GM19238 (cell line): ENCODE measurements around the gene BICDL1.
"Not testable (repeated sequence)": the region's sequence is repeated elsewhere in the genome, so short reads cannot be mapped to it uniquely, and the experiment has no call there.

Experiments
- DNase-seq: peaks from one replicate; pipeline ENCODE4 v3.0.0; 2011; ENCODE audit warnings: low spot score; ENCODE audit not compliant: insufficient read length

Gene BICDL1

GRCh38 chr12:120006258-120006975 lies 17.4 kb downstream of the BICDL1 start:
- DNase-seq: no peak

GRCh38 chr12:120007272-120007671 lies 18.2 kb downstream of the BICDL1 start:
- peak; percentile 12 for DNase-seq

GRCh38 chr12:120010661-120011230 lies 21.7 kb downstream of the BICDL1 start:
- no peak for DNase-seq

DNA sequence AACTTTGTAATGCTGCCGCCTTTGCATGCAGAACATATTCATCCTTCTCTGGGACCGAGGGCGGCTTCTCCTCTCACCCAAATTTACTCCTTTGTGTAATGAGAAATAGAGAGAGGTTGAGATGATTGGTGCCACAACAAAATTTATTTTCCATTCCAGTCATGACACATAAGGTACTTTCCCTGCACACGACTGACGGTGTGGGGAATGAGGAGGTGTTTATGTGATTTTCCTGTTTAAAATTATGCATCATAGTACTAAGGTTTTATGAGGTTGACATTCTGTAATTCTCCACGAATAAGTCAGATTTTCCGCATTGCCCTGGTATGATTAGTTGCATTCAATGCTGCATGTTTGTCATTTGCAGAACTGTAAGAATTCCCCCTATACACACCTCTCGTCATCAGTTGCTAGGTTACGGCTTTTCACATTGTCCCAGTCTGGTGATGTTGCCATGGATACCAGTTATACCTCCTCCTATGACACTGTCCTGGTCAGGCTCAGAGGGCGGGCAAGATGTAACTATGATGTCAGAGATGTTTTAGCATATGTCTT lies 23.1 kb downstream of the BICDL1 start:
- peak; percentile 40 for DNase-seq

DNA sequence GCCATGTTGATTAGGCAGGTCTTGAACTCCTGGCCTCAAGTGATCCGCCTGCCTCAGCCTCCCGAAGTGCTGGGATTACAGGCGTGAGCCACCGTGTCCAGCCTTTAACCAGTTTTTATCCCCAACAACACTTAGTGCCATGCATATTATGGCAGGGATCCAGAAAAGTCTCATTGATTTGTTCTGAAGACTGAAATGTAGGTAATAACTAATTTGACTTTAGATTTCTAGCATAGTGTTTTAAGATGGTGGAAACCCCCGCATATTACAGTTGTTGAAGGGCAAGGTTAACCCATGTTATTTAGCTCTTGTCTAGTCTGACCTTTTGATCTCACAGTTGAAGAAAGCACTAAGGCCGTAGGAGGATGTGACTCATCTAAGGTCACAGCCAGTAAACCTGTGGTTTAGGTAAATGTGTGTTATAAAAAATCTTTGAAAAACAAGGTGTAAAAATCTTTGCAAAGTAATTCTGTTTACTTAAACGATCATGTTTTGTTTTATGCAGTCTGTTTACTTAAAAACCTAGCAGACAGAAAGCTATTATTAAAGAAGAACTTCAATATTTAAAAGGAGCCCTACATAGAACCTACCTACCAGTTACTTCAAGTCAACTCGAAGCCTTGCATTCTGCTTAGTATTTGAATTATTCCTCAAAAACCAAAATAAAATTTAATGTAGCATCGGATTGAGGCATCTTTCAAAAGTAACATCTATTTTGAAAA lies 24.8 kb downstream of the BICDL1 start:
- peak; percentile 22 for DNase-seq

GRCh38 chr12:120014381-120014735 lies 25.3 kb downstream of the BICDL1 start:
- DNase-seq: not testable (repeated sequence)

DNA sequence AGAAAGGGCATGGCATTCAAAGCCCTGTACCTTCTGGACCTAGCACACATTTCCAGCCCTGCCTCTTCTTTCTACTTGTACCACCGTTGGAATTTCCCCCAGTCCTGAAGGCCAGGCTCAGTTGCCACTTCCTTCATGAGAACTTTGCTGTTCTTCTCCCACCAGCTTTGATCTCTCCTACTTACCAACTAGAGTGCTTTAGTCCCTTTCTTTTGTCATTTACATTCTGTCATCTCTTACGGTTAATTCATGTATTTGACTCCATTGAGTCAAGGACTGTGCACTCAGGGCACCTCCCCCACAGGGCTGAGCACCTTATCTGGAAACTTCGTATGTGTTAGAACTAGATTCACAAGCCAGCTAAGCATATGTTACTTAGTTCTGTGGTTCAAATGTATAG lies 26.3 kb downstream of the BICDL1 start:
- no peak for DNase-seq

DNA sequence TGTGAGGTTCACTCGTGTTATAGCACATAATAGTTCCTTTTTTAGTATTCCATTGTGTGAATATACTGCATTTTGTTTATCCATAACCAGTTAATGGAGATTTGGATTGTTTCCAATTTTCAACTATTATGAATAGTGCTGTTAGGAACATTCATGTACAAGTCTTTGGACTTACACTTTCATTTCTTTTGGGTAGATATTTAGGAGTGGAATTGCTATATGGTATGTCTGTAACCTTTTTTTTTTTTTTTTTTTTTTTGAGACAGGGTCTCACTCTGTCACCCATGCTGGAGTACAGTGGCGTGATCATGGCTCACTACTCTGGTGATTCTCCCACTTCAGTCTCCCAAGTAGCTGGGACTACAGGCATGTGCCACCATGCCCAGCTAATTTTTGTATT lies 27.2 kb downstream of the BICDL1 start:
- not testable (repeated sequence) for DNase-seq

GRCh38 chr12:120019197-120019596 lies 30.2 kb downstream of the BICDL1 start:
- no peak for DNase-seq

DNA sequence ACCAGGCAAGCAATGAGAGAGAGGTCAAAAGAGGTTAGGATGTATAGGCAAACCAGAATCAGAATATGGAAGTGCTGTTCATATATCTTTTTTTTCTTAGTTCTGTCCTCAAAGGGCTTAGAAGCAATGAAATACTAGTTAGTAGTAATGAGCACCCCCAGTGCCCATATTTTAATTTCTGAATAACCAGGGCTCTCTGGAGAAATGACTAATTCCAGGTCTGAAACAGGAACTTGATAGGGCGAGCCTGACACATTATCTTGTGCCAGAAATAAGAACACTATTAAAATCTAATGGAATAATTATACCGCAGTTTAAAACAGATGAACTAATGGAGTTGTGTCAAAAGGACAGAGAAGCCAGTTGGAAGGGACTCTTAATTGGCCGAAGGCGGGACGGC lies 30.9 kb downstream of the BICDL1 start:
- no peak for DNase-seq

GRCh38 chr12:120024193-120024592 lies 35.2 kb downstream of the BICDL1 start:
- DNase-seq: no peak

DNA sequence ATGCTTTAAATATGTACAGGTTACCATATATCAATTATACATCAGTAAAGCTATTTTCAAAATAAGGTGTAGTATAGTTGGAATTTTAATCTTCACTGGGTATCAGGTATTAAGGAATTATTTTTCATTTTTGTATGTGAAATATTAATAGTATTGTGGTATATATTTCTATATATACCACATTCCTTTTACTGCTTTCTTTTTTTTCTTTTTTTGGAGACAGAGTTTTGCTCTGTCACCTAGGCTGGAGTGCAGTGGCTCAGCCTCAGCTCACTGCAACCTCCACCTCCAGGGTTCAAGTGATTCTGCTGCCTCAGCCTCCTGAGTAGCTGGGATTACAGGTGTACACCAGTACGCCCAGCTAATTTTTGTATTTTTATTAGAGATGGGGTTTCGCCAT lies 36.6 kb downstream of the BICDL1 start:
- no peak for DNase-seq

DNA sequence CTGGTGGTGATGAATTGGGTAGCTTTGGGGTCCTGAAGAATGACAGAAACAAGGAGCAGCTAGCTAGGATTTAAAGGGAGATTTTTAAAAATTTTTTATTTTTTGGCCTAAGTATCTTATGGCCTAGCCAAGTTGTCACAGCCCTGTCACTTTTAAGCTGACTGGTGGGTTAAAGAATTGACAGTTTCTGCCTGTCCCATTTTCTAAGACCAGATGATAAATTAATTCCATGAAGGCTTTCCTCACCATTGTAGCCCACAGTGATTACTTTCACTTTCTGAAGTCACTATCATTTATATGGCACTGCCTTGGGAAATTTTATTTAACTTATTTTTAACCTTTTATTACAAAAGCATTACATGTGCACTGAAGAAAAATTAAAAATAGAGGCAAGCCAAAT lies 43.2 kb downstream of the BICDL1 start:
- no peak for DNase-seq

DNA sequence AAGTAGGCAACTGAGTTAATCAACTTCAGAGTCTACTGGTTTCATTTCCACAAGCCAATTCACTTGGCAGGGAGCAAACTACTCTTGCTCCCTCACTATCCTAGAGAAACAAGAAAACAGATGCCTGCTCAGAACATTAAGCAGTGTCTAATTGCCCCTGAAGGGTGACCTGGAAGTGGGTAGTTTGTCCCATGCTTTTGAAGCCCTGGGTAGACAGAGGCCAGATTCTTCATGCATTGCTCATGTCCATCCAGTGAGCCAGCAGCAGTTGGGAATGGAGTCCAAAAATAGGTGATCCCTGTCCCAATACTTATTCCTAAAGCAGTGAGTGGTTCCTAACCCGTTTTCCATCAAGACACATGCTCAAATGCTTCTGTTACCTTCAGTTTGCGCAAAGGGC lies 48.8 kb downstream of the BICDL1 start:
- DNase-seq: no peak

DNA sequence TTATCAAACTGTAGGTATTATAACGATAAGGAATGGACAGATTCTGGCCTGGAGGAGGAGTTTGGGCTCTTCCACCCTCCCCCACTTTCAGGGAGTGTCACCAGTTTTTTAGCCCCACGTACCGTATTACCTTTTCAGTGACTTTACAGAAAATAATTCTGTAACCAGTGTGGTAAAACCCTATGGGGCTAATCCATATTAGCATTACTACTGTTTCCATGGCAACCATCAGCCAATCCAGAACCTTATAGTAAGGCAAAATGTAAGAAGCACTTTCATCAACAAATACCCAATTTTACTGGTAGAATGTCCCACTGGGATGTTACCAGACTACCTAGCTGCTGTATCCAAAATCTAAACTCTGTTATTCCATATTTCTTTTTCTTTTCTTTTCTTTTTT lies 50.7 kb downstream of the BICDL1 start:
- no peak for DNase-seq

DNA sequence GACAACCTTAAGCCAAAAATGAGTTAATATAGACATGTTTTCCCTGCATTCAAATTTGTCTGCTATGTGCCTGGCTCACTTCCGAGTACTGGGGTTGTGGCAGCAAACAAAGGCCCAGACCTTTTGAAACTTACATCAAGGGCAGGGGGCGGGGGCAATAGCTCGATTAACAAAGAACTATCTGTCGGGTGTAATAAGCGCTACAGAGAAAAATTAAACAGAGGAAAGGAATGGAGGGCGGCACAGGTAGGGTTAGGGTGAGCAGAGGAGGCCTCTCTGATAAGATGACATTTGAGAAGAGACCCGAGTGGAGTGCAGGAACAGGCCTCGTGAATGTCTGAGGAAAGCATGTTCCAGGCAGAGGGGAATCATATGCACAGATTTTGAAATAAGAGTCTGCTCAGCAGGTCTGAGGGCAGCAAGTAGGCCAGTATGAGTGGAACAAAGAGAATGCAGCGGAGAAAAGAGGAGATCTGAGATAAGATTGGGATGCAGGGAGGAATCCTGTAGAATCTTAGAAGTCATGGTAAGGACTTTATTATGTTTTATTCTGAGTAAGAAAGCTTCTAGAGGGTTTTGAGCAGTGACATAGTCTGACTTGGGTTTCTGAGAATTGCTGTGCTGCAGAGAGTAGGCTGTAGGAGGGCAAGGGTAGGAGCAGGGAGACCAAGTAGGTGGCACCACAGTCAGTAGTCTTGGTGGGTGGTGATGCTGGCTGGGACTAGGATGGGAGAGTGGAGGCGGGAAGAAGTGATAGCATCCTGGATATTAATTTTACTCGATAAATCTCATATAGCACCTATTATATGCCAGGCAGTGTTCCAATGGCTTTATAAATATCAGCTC lies 52.6 kb downstream of the BICDL1 start:
- no peak for DNase-seq

GRCh38 chr12:120045367-120045766 lies 56.3 kb downstream of the BICDL1 start:
- DNase-seq: not testable (repeated sequence)

GRCh38 chr12:120047072-120047471 lies 58.0 kb downstream of the BICDL1 start:
- DNase-seq: no peak

DNA sequence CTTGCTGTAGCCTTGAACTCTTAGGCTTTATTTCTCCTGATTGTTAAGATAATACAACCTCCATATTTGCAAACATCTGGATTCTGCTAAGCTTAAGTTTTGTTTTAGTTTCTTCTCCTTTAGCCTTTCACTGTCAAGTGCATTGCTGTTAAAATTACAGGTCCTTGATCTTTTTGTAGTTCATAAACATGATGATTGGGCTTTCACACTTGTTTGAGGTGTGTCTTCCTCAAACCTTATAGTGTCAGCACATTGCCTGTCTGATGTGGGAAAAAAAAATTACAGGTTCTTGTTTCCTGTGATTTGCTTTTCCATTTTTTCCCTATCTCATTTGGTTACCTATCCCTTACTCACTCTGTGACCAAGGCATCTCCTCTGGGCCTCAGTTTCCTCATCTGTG lies 59.2 kb downstream of the BICDL1 start:
- no peak for DNase-seq

GRCh38 chr12:120049426-120049825 lies 60.4 kb downstream of the BICDL1 start:
- DNase-seq: no peak

DNA sequence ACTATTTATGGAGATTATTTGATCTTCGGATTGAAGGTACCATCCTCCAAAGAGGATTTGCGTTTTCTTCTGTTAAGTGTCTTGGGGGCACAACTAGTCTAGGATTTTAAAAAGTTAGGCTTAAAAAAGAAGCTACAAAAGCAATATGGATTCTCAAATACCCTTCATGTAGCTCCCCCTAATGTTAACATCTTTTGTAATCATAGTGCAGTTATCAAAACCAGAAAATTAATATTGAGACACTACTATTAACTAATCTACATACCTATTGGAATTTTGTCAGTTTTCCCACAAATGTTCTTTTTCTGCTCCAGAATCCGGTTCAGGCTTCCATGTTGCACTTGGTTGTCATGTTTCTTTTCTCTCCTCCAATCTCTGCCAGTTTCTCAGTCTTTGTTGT lies 62.5 kb downstream of the BICDL1 start:
- DNase-seq: no peak

DNA sequence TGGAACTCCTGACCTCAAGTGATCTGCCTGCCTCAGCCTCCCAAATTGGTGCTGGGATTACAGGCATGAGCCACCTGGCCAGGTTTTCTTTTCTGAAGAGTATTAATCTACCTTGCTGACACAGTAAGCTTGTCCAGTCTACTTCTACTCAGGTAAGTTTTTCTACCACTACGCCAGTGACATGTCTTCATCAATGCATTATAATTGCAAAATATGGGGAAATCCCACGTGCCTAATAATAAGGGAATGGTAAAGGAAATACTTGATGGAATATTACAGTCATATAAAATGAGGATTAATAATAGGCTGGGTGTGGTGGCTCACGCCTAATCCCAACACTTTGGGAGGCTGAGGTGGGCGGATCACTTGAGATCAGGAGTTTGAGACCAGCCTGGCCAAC lies 65.3 kb downstream of the BICDL1 start:
- no peak for DNase-seq
